NT2/D1 (cell line): ENCODE data around the gene C16orf86.

Experiments used
- YY1 ChIP-seq: IDR thresholded peaks from 2 replicates; pipeline ENCODE4 v1.6.1; 2011; ENCODE audit not compliant: insufficient read length, insufficient read depth
- ZNF274 ChIP-seq: IDR thresholded peaks from 2 replicates; pipeline ENCODE4 v1.6.1; 2011; ENCODE audit warnings: mild to moderate bottlenecking, low read depth, low read length

DNA sequence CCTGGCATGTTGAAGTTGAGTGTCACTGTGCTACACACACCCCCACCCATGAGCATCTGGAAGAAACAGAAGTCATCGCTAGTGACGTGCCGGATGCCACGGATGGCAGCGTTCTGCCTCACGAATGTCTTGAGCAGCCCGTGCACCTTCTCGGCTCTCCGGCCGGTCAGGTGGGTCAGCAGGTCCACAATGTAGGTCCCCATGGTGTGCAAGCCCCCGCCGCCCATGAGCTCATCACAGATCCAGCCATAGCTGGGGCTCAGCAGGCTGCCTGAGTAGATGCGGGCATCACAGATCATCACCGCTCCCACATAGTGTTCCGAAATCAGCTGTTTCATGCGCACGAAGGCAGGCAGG, 8.9 kb downstream of the C16orf86 start:
- TF ChIP-seq YY1 (no peak), ZNF274 (no peak)
